Measurements from ENCODE around the gene RBMX2.
"Not testable (repeated sequence)": the region's sequence is repeated elsewhere in the genome, so short reads cannot be mapped to it uniquely, and the experiment has no call there.

RBMX2 gene

DNA sequence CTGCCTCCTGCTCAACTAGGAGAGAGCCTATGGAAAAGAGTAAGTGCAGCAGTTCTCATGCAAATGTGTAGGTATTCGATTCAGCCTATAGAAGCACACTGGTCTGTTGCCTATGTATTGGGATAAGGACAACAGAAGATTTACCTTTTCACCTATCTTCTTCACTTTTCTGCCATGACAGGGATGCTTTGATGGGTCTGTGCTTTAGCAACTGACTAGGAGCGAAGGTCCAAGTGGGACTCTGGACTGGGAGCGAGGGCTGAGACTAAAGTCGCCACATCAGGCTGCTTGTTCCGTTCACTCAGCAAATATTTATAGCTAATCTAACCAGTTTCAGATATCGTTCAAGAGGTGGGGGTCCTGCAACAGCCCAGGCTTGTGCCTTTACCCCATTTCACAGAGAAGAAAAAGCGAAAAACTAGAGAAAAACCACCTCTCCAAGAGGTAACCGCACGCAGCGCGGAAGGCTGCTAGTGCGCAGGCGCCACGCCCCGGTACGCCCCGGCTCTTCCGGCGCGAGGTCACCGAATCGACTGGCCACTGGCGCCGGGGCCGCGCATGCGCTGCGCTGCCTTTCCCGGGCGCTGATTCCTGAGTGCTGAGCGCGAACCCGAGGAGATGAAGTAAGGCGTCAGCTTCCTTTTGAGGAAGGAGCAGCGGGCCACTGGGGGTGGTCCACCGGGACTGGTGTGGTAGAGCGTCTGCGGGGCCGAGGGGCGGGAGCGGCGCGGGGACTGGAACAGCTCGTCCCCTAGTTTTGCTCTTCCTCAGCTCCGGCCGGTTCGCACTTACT is at the start of gene RBMX2:
Gene RBMX2, plus strand, starts transcription at position 573 of the 793 bp plus-strand sequence. Its CDS starts 46 bp downstream, at position 619.
- in situ Hi-C loops (cut with MboI; ENCODE audit: low sequenced_read_pairs) = no loop called here

- in situ Hi-C loops (cut with MboI; ENCODE audit: low sequenced_read_pairs) = not testable (repeated sequence)
These were observed 49.7 kb upstream of the RBMX2 start for GRCh38 chrX:130352050-130352449.

DNA sequence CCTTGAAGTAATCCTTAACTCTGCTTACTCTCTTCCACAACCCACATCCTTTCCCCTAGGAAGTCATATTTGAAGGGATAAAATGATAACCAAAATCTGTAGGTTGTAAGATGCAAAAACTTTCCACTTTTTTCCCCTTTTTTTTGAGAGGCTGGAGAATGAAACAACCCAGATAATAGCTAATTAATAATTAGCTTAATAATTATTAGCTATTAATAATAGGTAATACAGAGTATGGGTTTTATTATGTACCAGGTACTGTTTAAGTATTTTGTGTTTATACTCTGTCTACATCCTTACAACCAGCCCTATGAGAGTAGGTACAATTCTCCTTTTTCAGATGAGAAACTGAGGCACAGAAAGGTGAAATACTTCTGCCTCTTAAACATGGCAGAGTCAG is 25.7 kb upstream of the RBMX2 start:
- in situ Hi-C loops (cut with MboI; ENCODE audit: low sequenced_read_pairs) = no loop called here

GRCh38 chrX:130378024-130378669 is 23.6 kb upstream of the RBMX2 start:
- in situ Hi-C loops (cut with MboI; ENCODE audit: low sequenced_read_pairs) = no loop called here

GRCh38 chrX:130385520-130385919 is 16.3 kb upstream of the RBMX2 start, which contains the start of gene GPR119:
TSS of gene GPR119 (minus strand) at chrX:130385674. CDS start at chrX:130385447, 227 bp downstream.
- in situ Hi-C loops (cut with MboI; ENCODE audit: low sequenced_read_pairs) = no loop called here

DNA sequence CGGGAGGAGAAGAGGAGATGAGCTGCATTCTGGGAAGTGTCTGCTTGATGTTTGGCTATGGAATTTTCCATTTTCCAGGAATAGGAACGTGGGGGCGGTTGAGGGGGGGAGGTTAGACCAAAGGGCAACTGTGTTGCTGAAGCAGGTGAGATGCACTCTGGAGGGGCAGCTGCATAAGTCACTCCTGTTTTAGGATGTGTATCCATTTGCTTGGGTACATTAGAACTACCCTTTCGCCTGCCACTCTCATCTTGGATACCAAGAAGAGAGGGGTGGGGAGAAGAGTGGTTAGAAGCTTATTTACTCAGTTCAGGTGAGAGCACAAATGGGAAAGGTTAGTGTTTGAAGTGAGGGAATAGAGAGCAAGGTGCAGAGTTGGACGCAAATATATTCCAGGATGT is 15.4 kb upstream of the RBMX2 start:
- in situ Hi-C loops (cut with MboI; ENCODE audit: low sequenced_read_pairs) = no loop called here

DNA sequence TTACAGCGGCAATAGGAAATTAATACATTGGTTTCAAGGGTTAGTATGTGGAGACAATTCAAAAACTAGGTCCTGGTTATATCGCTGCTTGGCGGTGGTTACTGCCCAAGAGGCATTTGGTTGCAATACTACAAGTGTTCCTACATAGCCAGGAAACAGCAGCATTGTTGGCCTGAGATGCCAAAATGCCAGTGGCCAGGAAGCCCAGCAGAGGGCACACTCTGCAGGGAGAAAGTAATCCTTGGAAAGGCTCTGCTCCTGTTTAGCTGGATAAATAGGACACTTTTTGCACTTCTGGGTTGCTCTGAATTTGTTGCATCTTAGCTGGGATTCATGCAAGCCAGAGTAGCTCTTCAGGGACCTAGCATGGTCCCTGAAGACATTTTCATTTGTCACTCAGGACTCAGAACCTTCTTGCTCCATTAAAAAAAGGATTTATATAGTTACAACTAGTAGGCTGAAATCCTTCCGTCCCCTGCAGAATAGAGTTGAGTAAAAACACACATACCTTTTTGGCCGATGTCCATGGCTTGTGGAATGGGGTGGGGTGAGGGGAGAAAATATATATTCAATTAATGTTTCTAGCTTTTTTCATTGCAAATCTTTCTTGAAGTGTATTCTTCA is 8.2 kb upstream of the RBMX2 start:
- in situ Hi-C loops (cut with MboI; ENCODE audit: low sequenced_read_pairs) = no loop called here

GRCh38 chrX:130395341-130395740 is 6.4 kb upstream of the RBMX2 start:
- in situ Hi-C loops (cut with MboI; ENCODE audit: low sequenced_read_pairs) = no loop called here

DNA sequence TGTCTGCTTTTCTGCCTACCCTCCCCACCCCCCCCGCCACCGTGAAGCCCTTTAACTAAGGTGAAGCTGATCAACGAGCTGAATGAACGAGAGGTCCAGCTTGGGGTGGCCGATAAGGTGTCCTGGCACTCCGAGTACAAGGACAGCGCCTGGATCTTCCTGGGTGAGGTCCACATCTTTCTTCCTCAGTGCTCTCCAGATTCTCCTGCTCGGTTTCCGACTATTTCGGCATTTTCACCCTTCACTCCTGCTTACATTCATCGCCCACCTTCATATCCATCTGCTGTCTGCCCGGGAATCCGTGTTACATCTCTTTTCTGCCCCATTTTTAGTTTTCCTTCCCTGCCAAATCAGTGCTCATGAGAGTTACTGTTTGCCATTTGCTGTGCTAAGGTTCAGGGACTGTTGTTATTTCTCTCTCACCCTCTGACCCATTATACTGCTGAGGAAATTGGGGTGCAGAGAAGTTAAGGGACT is 459 bp downstream of the RBMX2 start:
- in situ Hi-C loops (cut with MboI; ENCODE audit: low sequenced_read_pairs) = no loop called here

DNA sequence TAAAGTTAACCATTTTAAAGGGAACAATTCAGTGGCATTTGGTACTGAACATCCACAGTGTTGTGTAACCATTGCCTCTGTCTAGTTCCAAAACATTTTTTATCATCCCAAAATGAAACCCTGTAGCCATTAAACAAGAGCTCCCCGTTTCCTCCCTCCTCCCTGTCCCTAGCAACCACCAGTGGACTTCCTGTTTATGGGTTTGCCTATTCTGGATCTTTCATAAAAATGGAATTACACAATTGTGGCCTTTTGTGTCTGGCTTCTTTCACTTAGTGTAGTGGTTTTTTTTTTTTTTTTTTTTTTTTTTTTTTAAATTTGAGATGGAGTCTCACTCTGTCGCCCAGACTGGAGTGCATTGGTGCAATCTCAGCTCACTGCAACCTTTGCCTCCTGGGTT is 11.6 kb downstream of the RBMX2 start:
- in situ Hi-C loops (cut with MboI; ENCODE audit: low sequenced_read_pairs) = no loop called here

- in situ Hi-C loops (cut with MboI; ENCODE audit: low sequenced_read_pairs) = no loop called here
These were observed 13.0 kb downstream of the RBMX2 start for GRCh38 chrX:130414800-130415199.

DNA sequence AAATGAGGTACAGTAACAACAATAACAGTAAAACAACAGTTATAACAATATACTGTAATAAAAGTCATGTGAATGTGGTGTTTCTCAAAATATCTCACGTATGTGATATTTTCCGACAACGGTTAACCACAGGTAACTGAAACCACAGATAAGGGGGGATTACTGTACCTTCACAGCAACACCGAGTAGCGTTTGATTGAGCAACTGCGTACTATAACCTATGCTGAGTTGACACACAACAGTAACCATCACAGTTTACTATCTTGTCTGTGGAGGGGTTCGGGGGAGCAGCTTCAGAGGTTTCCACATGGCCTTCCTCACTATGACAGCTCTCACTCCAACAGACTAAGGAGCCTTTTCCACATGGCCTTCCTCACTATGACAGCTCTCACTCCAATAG is 13.4 kb downstream of the RBMX2 start:
- in situ Hi-C loops (cut with MboI; ENCODE audit: low sequenced_read_pairs) = no loop called here

DNA sequence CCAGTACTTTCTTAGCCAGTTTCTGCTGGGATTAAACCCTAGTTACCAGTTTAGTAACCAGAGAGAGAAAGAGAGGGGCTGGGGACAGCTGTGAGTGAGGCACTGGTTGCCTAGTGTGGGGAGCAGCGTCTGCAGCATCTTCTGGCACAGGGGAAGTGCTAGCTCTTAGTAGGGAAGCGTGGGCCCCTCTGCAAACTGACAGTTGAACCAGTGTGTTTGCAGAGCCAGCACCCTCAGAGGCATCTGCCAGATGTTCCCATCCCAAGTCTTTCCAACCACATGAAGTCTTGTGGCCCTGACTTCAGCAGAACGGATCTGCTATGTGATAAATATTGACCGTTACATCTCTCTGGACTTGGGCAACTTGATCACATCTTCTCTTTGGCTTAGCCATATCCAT is 15.0 kb downstream of the RBMX2 start:
- in situ Hi-C loops (cut with MboI; ENCODE audit: low sequenced_read_pairs) = no loop called here

GRCh38 chrX:130418066-130418465 is 16.3 kb downstream of the RBMX2 start:
- in situ Hi-C loops (cut with MboI; ENCODE audit: low sequenced_read_pairs) = no loop called here

- in situ Hi-C loops (cut with MboI; ENCODE audit: low sequenced_read_pairs) = no loop called here
These were observed 17.0 kb downstream of the RBMX2 start for GRCh38 chrX:130418740-130419139.

- in situ Hi-C loops (cut with MboI; ENCODE audit: low sequenced_read_pairs) = no loop called here
These were observed 17.5 kb downstream of the RBMX2 start for GRCh38 chrX:130419263-130419662.

DNA sequence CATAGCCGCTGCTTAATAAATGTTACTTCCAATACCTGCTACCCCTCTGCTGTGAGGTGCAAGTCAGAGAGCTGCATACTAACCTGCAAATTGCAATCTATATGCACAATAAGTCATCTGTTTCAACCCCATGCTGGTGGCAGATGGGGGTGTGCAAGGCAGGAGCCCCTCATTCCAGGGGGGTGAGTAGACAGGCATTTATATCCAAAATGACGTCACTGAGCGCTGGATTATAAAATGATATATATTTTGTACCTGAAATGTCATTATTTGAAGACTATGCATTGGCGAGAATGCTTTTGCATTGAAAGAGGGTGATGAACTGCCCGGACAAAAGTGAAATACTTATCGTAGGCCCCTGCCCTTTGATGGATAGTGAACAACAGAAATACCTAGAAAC is 24.7 kb downstream of the RBMX2 start:
- in situ Hi-C loops (cut with MboI; ENCODE audit: low sequenced_read_pairs) = no loop called here

DNA sequence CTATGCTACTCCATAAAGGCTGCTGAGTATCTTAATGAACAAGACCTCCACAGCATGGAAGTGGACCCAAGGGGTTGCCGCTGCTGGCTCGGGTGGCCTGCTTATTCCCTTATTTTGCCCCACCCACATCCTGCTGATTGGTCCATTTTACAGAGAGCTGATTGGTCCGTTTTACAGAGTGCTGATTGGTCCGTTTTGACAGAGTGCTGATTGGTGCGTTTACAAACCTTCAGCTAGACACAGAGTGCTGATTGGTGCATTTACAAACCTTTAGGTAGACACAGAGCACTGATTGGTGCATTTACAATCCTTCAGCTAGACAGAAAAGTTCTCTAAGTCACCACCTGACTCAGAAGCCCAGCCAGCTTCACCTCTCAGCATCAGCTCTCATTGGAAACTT is 27.4 kb downstream of the RBMX2 start:
- in situ Hi-C loops (cut with MboI; ENCODE audit: low sequenced_read_pairs) = not testable (repeated sequence)

- in situ Hi-C loops (cut with MboI; ENCODE audit: low sequenced_read_pairs) = no loop called here
These were observed 34.1 kb downstream of the RBMX2 start for GRCh38 chrX:130435937-130436336.

GRCh38 chrX:130437996-130438395 is 36.2 kb downstream of the RBMX2 start:
- in situ Hi-C loops (cut with MboI; ENCODE audit: low sequenced_read_pairs) = not testable (repeated sequence)

DNA sequence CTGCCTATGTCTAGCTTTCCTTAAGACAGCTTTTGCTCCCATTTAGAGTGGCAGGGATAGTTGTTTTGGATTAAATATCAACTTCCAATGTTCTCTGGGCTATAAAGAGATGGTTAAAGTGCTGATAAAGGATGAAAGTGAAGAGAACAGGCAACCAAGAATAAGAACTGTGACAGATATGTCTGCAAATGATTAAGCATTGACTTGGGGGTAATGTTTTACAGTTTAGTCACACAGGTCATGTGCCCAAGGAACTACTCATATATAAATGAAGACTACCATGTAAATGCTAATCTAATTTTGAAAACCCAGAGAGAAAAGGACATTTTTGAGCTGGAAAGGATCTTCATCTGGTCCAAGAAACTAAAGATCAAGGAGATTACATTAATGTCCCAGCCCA is 42.1 kb downstream of the RBMX2 start:
- in situ Hi-C loops (cut with MboI; ENCODE audit: low sequenced_read_pairs) = no loop called here
